ENCODE data around the gene OR6Q1. TPM values are rescaled to one million over a fixed set of nuclear protein-coding genes. Genes with fewer than 3 reads are reported as not detected.
"Not testable (repeated sequence)": the region's sequence is repeated elsewhere in the genome, so short reads cannot be mapped to it uniquely, and the experiment has no call there.

The OR6Q1 gene
- total RNA-seq: not detected

GRCh38 chr11:58030653-58031052 is at the start of gene OR6Q1:
Gene OR6Q1 (plus strand): TSS chr11:58030953. CDS start chr11:58030953, 0 bp downstream.
- no peak for ATAC-seq

- no peak for ATAC-seq
These were observed 49.2 kb upstream of the OR6Q1 start for GRCh38 chr11:57981536-57981935.

- no peak for ATAC-seq
These were observed 48.0 kb upstream of the OR6Q1 start for GRCh38 chr11:57982776-57983175.

- no peak for ATAC-seq
These were observed 47.6 kb upstream of the OR6Q1 start for GRCh38 chr11:57983191-57983590.

GRCh38 chr11:57999523-57999922 is 31.2 kb upstream of the OR6Q1 start:
- ATAC-seq: not testable (repeated sequence)

- not testable (repeated sequence) for ATAC-seq
These were observed 30.7 kb upstream of the OR6Q1 start for GRCh38 chr11:58000021-58000420.

GRCh38 chr11:58000699-58001098 is 30.1 kb upstream of the OR6Q1 start:
- no peak for ATAC-seq

- no peak for ATAC-seq
These were observed 27.7 kb upstream of the OR6Q1 start for GRCh38 chr11:58003036-58003435.

GRCh38 chr11:58003591-58003990 is 27.2 kb upstream of the OR6Q1 start:
- ATAC-seq: no peak

GRCh38 chr11:58004664-58005063 is 26.1 kb upstream of the OR6Q1 start:
- peak; percentile 20 for ATAC-seq

GRCh38 chr11:58006940-58007339 is 23.8 kb upstream of the OR6Q1 start:
- peak; percentile 45 for ATAC-seq

- no peak for ATAC-seq
These were observed 19.0 kb upstream of the OR6Q1 start for GRCh38 chr11:58011771-58012170.

- no peak for ATAC-seq
These were observed 7.3 kb upstream of the OR6Q1 start, which contains the start of gene OR9Q1 for GRCh38 chr11:58023435-58023931. Gene OR9Q1 (plus strand): TSS chr11:58023881. CDS start chr11:58179445, 155,564 bp downstream.

GRCh38 chr11:58024601-58025091 is 6.1 kb upstream of the OR6Q1 start:
- peak; percentile 74 for ATAC-seq

GRCh38 chr11:58027341-58027740 is 3.4 kb upstream of the OR6Q1 start:
- ATAC-seq: no peak

- no peak for ATAC-seq
These were observed 1.9 kb upstream of the OR6Q1 start for GRCh38 chr11:58028687-58029411.

GRCh38 chr11:58034471-58034870 is 3.7 kb downstream of the OR6Q1 start:
- ATAC-seq: no peak

GRCh38 chr11:58039589-58039988 is 8.8 kb downstream of the OR6Q1 start:
- no peak for ATAC-seq

- ATAC-seq: no peak
These were observed 12.6 kb downstream of the OR6Q1 start for GRCh38 chr11:58043379-58043778.

GRCh38 chr11:58046231-58046630 is 15.5 kb downstream of the OR6Q1 start:
- ATAC-seq: no peak

GRCh38 chr11:58047818-58048217 is 17.1 kb downstream of the OR6Q1 start:
- ATAC-seq: no peak

GRCh38 chr11:58055806-58056401 is 25.2 kb downstream of the OR6Q1 start:
- ATAC-seq: no peak

GRCh38 chr11:58057481-58057880 is 26.7 kb downstream of the OR6Q1 start:
- ATAC-seq: no peak
